ENCODE results near the gene DNAJA4. TPM values are rescaled to one million over a fixed set of nuclear protein-coding genes. Genes with fewer than 3 reads are reported as not detected.

DNAJA4 gene
- total RNA-seq, 6 donors from 2014 or later = 9.1 to 76.8 (median 19.9) TPM

- Histone ChIP-seq H3K27me3 (no peaks in the 10 kb centered on the region), H3K36me3 (no peaks in the 10 kb centered on the region), H3K9me3 (no peaks in the 10 kb centered on the region), H3K4me3 (no peak overlapping the region), H3K27ac (no peak overlapping the region), H3K4me1 (no peaks in the 10 kb centered on the region)
- DNase-seq (no peak), ATAC-seq (ENCODE audit: low FRiP score in 2 of 2) (peak in 1 of 2 donors; percentile 21)
- TF ChIP-seq POLR2AphosphoS5 (IDR thresholded peaks at IDR 0.05) = no peak
- no peak for TF ChIP-seq CTCF (IDR thresholded peaks at IDR 0.05)
- no peak for TF ChIP-seq EP300 (IDR thresholded peaks at IDR 0.05)
- no peak for TF ChIP-seq POLR2A (IDR thresholded peaks at IDR 0.05)
- WGBS, 2 donors = 70 to 84% methylated on average over 13 to 17 of the region's 17 CpGs
These were observed 34.6 kb upstream of the DNAJA4 start for GRCh38 chr15:78229431-78230406.

GRCh38 chr15:78232951-78233350, 31.4 kb upstream of the DNAJA4 start:
- DNase-seq (no peak), ATAC-seq (ENCODE audit: low FRiP score in 2 of 2) (no peak)
- Histone ChIP-seq H3K27me3 (no peaks in the 10 kb centered on the region), H3K4me1 (no peaks in the 10 kb centered on the region), H3K36me3 (no peaks in the 10 kb centered on the region), H3K9me3 (no peaks in the 10 kb centered on the region), H3K27ac (no peak overlapping the region), H3K4me3 (no peak overlapping the region)
- WGBS, 2 donors = 82 to 85% methylated on average over 4 to 5 of the region's 5 CpGs
- TF ChIP-seq EP300 (IDR thresholded peaks at IDR 0.05) (no peak), POLR2AphosphoS5 (IDR thresholded peaks at IDR 0.05) (no peak), POLR2A (IDR thresholded peaks at IDR 0.05) (no peak), CTCF (IDR thresholded peaks at IDR 0.05) (no peak)

- H3K27me3 ChIP-seq = no peaks in the 10 kb centered on the region
- TF ChIP-seq CTCF (IDR thresholded peaks at IDR 0.05) (no peak), POLR2AphosphoS5 (IDR thresholded peaks at IDR 0.05) (no peak), EP300 (IDR thresholded peaks at IDR 0.05) (no peak), POLR2A (IDR thresholded peaks at IDR 0.05) (no peak)
- H3K4me1 ChIP-seq = no peaks in the 10 kb centered on the region
- no peak overlapping the region for H3K27ac ChIP-seq
- H3K4me3 ChIP-seq = no peak overlapping the region
- no peaks in the 10 kb centered on the region for H3K9me3 ChIP-seq
- DNase-seq = no peak
- H3K36me3 ChIP-seq = no peaks in the 10 kb centered on the region
- no peak for ATAC-seq (ENCODE audit: low FRiP score in 2 of 2)
- WGBS, 2 donors = 69 to 73% methylated on average over 10 to 11 of the region's 11 CpGs
These were observed 30.9 kb upstream of the DNAJA4 start for GRCh38 chr15:78233496-78233895.

- WGBS, 2 donors = 62 to 74% methylated on average over 6 of the region's 6 CpGs
- no peaks in the 10 kb centered on the region for H3K27me3 ChIP-seq
- DNase-seq (no peak), ATAC-seq (ENCODE audit: low FRiP score in 2 of 2) (no peak)
- no peaks in the 10 kb centered on the region for H3K9me3 ChIP-seq
- TF ChIP-seq EP300 (IDR thresholded peaks at IDR 0.05) = no peak
- no peak for TF ChIP-seq POLR2AphosphoS5 (IDR thresholded peaks at IDR 0.05)
- no peak for TF ChIP-seq CTCF (IDR thresholded peaks at IDR 0.05)
- no peak for TF ChIP-seq POLR2A (IDR thresholded peaks at IDR 0.05)
- H3K4me1 ChIP-seq = no peaks in the 10 kb centered on the region
- H3K4me3 ChIP-seq = no peak within 1 kb of the TSS
- H3K36me3 ChIP-seq = no peaks in the 10 kb centered on the region
- no peak within 1 kb of the TSS for H3K27ac ChIP-seq
These were observed 29.8 kb upstream of the DNAJA4 start, which contains the start of gene ACSBG1 for GRCh38 chr15:78234515-78235040. ACSBG1 (minus strand) TSS chr15:78234565; CDS start chr15:78234501, 64 bp downstream.
